GM23338 (cell line): Measurements from ENCODE around the gene FAM228B.

Source experiments
- CTCF ChIP-seq, 2 experiments: fragments of 200-600 bp in 1 of 2; sonication (generic) in 1 of 2; conservative IDR thresholded peaks; 2 replicates each; pipeline versions ENCODE4 v1.5.1 to v1.6.1; 2016 to 2017; ENCODE audit warnings: antibody characterized with exemption in 2 of 2, low read depth in 2 of 2, mild to moderate bottlenecking in 2 of 2, moderate library complexity in 1 of 2
- EZH2 ChIP-seq: fragments of 200-600 bp; sonication (generic); IDR thresholded peaks from one replicate; pipeline ENCODE4 v1.8.0; 2017; ENCODE audit warnings: antibody characterized with exemption, mild to moderate bottlenecking, low read depth; ENCODE audit not compliant: unreplicated experiment
- EZH2phosphoT487 ChIP-seq: fragments of 200-600 bp; sonication (generic); IDR thresholded peaks from one replicate; pipeline ENCODE4 v1.8.1; 2018; ENCODE audit warnings: antibody characterized with exemption; ENCODE audit not compliant: unreplicated experiment

GRCh38 chr2:24102677-24103076 is 20.6 kb upstream of the FAM228B start:
- TF ChIP-seq EZH2phosphoT487 (no peak), EZH2 (no peak), CTCF (conservative IDR thresholded peaks at IDR 0.05; ENCODE audit: low read depth in 2 of 2) (no peak)
